Measurements from ENCODE around the gene COL18A1.

DNA sequence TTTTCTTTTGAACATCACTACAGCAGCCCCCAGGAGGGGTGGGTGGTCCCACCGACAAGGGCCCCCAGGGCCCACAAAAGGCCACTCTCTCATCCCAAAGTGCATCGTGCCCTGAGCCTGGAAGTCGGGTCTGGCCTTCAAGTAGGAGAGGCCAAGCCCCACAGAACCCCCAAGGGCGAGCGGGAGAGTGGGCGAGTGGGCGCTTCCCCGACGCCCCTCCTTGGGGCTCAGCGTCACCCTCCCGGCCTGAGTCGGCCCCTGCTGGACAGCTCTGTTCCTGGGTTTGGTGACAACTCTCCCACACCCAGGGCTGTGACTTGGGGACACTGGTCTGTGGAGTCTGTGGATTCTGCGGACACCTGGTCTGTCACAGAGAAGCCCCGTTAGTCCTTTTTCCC lies 42.2 kb upstream of the COL18A1 start:
- TF ChIP-seq CTCF (IDR thresholded peaks at IDR 0.05) (no peak), RXRA (IDR thresholded peaks at IDR 0.05; ENCODE audit: borderline replicate concordance, low read depth) (no peak), NRF1 (IDR thresholded peaks at IDR 0.05; ENCODE audit: low read depth, low read length) (no peak), FOSL2 (IDR thresholded peaks at IDR 0.05; ENCODE audit: borderline replicate concordance, low read depth) (no peak), RAD21 (IDR thresholded peaks at IDR 0.05; ENCODE audit: low read length) (no peak), EZH2phosphoT487 (IDR thresholded peaks at IDR 0.05; ENCODE audit: borderline replicate concordance, low read depth) (no peak), FOXM1 (IDR thresholded peaks at IDR 0.05; ENCODE audit: low read depth) (no peak)
